ENCODE measurements around the gene SPSB2.

- TF ChIP-seq, protein P1, sequence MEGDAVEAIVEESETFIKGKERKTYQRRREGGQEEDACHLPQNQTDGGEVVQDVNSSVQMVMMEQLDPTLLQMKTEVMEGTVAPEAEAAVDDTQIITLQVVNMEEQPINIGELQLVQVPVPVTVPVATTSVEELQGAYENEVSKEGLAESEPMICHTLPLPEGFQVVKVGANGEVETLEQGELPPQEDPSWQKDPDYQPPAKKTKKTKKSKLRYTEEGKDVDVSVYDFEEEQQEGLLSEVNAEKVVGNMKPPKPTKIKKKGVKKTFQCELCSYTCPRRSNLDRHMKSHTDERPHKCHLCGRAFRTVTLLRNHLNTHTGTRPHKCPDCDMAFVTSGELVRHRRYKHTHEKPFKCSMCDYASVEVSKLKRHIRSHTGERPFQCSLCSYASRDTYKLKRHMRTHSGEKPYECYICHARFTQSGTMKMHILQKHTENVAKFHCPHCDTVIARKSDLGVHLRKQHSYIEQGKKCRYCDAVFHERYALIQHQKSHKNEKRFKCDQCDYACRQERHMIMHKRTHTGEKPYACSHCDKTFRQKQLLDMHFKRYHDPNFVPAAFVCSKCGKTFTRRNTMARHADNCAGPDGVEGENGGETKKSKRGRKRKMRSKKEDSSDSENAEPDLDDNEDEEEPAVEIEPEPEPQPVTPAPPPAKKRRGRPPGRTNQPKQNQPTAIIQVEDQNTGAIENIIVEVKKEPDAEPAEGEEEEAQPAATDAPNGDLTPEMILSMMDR (tag by site-specific recombination; IDR thresholded peaks at IDR 0.05), result peak; percentile 63; the same call in 1 of the 2 replicates
- TF ChIP-seq ZNF211 (tag by site-specific recombination; IDR thresholded peaks at IDR 0.05; ENCODE audit: low read depth), result no peak
- no peak for TF ChIP-seq YY1 (tag by site-specific recombination; IDR thresholded peaks at IDR 0.05)
- TF ChIP-seq ZNF677 (tag by site-specific recombination; IDR thresholded peaks at IDR 0.05), result no peak
- TF ChIP-seq ZNF341 (tag by site-specific recombination; IDR thresholded peaks at IDR 0.05; ENCODE audit: low read depth), result no peak
- no peak for TF ChIP-seq ZNF785 (tag by site-specific recombination; IDR thresholded peaks at IDR 0.05)
- TF ChIP-seq ZNF510 (tag by site-specific recombination; IDR thresholded peaks at IDR 0.05; ENCODE audit: insufficient replicate concordance), result no peak
- no peak for TF ChIP-seq HOXC10 (CRISPR knock-in tag; IDR thresholded peaks at IDR 0.05)
- TF ChIP-seq, protein P2, sequence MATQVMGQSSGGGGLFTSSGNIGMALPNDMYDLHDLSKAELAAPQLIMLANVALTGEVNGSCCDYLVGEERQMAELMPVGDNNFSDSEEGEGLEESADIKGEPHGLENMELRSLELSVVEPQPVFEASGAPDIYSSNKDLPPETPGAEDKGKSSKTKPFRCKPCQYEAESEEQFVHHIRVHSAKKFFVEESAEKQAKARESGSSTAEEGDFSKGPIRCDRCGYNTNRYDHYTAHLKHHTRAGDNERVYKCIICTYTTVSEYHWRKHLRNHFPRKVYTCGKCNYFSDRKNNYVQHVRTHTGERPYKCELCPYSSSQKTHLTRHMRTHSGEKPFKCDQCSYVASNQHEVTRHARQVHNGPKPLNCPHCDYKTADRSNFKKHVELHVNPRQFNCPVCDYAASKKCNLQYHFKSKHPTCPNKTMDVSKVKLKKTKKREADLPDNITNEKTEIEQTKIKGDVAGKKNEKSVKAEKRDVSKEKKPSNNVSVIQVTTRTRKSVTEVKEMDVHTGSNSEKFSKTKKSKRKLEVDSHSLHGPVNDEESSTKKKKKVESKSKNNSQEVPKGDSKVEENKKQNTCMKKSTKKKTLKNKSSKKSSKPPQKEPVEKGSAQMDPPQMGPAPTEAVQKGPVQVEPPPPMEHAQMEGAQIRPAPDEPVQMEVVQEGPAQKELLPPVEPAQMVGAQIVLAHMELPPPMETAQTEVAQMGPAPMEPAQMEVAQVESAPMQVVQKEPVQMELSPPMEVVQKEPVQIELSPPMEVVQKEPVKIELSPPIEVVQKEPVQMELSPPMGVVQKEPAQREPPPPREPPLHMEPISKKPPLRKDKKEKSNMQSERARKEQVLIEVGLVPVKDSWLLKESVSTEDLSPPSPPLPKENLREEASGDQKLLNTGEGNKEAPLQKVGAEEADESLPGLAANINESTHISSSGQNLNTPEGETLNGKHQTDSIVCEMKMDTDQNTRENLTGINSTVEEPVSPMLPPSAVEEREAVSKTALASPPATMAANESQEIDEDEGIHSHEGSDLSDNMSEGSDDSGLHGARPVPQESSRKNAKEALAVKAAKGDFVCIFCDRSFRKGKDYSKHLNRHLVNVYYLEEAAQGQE (tag by site-specific recombination; IDR thresholded peaks at IDR 0.05), result no peak
- no peak for TF ChIP-seq ZNF394 (tag by site-specific recombination; IDR thresholded peaks at IDR 0.05; ENCODE audit: borderline replicate concordance)
- no peak for TF ChIP-seq PBX3 (CRISPR knock-in tag; IDR thresholded peaks at IDR 0.05)
- no peak for TF ChIP-seq ZNF792 (tag by site-specific recombination; IDR thresholded peaks at IDR 0.05)
- TF ChIP-seq, protein P3, sequence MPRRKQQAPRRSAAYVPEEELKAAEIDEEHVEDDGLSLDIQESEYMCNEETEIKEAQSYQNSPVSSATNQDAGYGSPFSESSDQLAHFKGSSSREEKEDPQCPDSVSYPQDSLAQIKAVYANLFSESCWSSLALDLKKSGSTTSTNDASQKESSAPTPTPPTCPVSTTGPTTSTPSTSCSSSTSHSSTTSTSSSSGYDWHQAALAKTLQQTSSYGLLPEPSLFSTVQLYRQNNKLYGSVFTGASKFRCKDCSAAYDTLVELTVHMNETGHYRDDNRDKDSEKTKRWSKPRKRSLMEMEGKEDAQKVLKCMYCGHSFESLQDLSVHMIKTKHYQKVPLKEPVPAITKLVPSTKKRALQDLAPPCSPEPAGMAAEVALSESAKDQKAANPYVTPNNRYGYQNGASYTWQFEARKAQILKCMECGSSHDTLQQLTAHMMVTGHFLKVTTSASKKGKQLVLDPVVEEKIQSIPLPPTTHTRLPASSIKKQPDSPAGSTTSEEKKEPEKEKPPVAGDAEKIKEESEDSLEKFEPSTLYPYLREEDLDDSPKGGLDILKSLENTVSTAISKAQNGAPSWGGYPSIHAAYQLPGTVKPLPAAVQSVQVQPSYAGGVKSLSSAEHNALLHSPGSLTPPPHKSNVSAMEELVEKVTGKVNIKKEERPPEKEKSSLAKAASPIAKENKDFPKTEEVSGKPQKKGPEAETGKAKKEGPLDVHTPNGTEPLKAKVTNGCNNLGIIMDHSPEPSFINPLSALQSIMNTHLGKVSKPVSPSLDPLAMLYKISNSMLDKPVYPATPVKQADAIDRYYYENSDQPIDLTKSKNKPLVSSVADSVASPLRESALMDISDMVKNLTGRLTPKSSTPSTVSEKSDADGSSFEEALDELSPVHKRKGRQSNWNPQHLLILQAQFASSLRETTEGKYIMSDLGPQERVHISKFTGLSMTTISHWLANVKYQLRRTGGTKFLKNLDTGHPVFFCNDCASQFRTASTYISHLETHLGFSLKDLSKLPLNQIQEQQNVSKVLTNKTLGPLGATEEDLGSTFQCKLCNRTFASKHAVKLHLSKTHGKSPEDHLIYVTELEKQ (tag by site-specific recombination; IDR thresholded peaks at IDR 0.05; ENCODE audit: borderline replicate concordance), result no peak
- TF ChIP-seq ZNF600 (tag by site-specific recombination; IDR thresholded peaks at IDR 0.05), result no peak
Observed at GRCh38 chr12:6829536-6830220, 43.4 kb downstream of the SPSB2 start.
